HepG2 (cell line): ENCODE measurements around the gene SWSAP1. TPM values are rescaled to one million over a fixed set of nuclear protein-coding genes. Genes with fewer than 3 reads are reported as not detected.
A peak's percentile ranks its signal among the peaks of the same experiment; 100 is the strongest.

ENCODE experiments used
- AGO2 ChIP-seq: fragments of 200-400 bp; formaldehyde crosslinking; optimal IDR thresholded peaks from 2 replicates; pipeline ENCODE3; 2017; ENCODE audit warnings: mild to moderate bottlenecking, low read depth, low read length, moderate library complexity
- ATM ChIP-seq: fragments of 450-650 bp; IDR thresholded peaks from 2 replicates; pipeline ENCODE4 v1.7.1; 2017; ENCODE audit warnings: mild to moderate bottlenecking, borderline replicate concordance
- ATRX ChIP-seq: sonication (generic); formaldehyde crosslinking; IDR thresholded peaks from 2 replicates; pipeline ENCODE4 v1.4.0; 2020; ENCODE audit warnings: missing genetic modification reagents, borderline replicate concordance
- CBX2 ChIP-seq, 2 experiments: fragments of 200-600 bp in 1 of 2; sonication (generic); formaldehyde crosslinking in 1 of 2; IDR thresholded peaks; 2 replicates each; pipeline versions ENCODE4 v1.7.0 to v1.8.1; 2018 to 2022; ENCODE audit warnings: low read depth in 2 of 2, low read length in 1 of 2, mild to moderate bottlenecking in 1 of 2, missing genetic modification reagents in 1 of 2
- CHD2 ChIP-seq: IDR thresholded peaks from 2 replicates; pipeline ENCODE4 v1.6.1; 2011; ENCODE audit warnings: low read depth, low read length, improper control_type of control experiment
- CSRNP2 ChIP-seq: sonication (generic); formaldehyde crosslinking; conservative IDR thresholded peaks from 2 replicates; pipeline ENCODE4 v1.8.0; 2022; ENCODE audit warnings: low read depth, missing genetic modification reagents
- CTCF ChIP-seq: sonication (generic); formaldehyde crosslinking; IDR thresholded peaks from 2 replicates; pipeline ENCODE4 v1.5.0; 2020; ENCODE audit warnings: mild to moderate bottlenecking, missing genetic modification reagents, moderate library complexity
- GABPB1 ChIP-seq: IDR thresholded peaks from 2 replicates; pipeline ENCODE4 v1.6.1; 2016; ENCODE audit warnings: mild to moderate bottlenecking, missing genetic modification reagents, moderate library complexity, missing compliant biosample characterization
- HNRNPK ChIP-seq: fragments of 200-400 bp; formaldehyde crosslinking; IDR thresholded peaks from 2 replicates; pipeline ENCODE4 v1.6.1; 2018; ENCODE audit warnings: low read length, low read depth, moderate library complexity, mild to moderate bottlenecking; ENCODE audit not compliant: poor library complexity, severe bottlenecking
- JUND ChIP-seq: sonication (generic); formaldehyde crosslinking; IDR thresholded peaks from 2 replicates; pipeline ENCODE4 v1.8.0; 2022; ENCODE audit warnings: mild to moderate bottlenecking, missing genetic modification reagents
- MXD1 ChIP-seq: sonication (generic); formaldehyde crosslinking; IDR thresholded peaks from 2 replicates; pipeline ENCODE4 v1.4.0; 2020; ENCODE audit warnings: mild to moderate bottlenecking, missing genetic modification reagents
- POLR2A ChIP-seq, 2 experiments: IDR thresholded peaks; 2 replicates each; pipeline ENCODE4 v1.6.1; 2011; ENCODE audit warnings: low read depth in 2 of 2, low read length in 2 of 2, mild to moderate bottlenecking in 1 of 2, moderate library complexity in 1 of 2; ENCODE audit not compliant: insufficient read depth in 1 of 2
- SAP130 ChIP-seq: IDR thresholded peaks from 2 replicates; pipeline ENCODE4 v1.6.1; 2016; ENCODE audit warnings: low read depth
- TFDP2 ChIP-seq: sonication (generic); formaldehyde crosslinking; IDR thresholded peaks from 2 replicates; pipeline ENCODE4 v1.4.0; 2020; ENCODE audit warnings: missing genetic modification reagents
- THRA ChIP-seq: sonication (generic); formaldehyde crosslinking; IDR thresholded peaks from 2 replicates; pipeline ENCODE4 v1.4.0; 2020; ENCODE audit warnings: missing genetic modification reagents, borderline replicate concordance
- TP53 ChIP-seq: sonication (generic); formaldehyde crosslinking; conservative IDR thresholded peaks from 2 replicates; pipeline ENCODE4 v1.4.0; 2020; ENCODE audit warnings: missing genetic modification reagents
- ZFAT ChIP-seq: sonication (generic); formaldehyde crosslinking; conservative IDR thresholded peaks from 2 replicates; pipeline ENCODE4 v1.8.1; 2023; ENCODE audit warnings: missing genetic modification reagents, inconsistent platforms
- ZFP62 ChIP-seq: sonication (generic); formaldehyde crosslinking; IDR thresholded peaks from 2 replicates; pipeline ENCODE4 v1.4.0; 2020; ENCODE audit warnings: missing genetic modification reagents
- ZNF263 ChIP-seq: sonication (generic); formaldehyde crosslinking; IDR thresholded peaks from 2 replicates; pipeline ENCODE4 v1.4.0; 2020; ENCODE audit warnings: missing genetic modification reagents
- ZNF350 ChIP-seq: sonication (generic); formaldehyde crosslinking; IDR thresholded peaks from 2 replicates; pipeline ENCODE4 v1.4.0; 2020; ENCODE audit warnings: mild to moderate bottlenecking, low read depth, missing genetic modification reagents, borderline replicate concordance
- ZNF446 ChIP-seq: sonication (generic); formaldehyde crosslinking; IDR thresholded peaks from 2 replicates; pipeline ENCODE4 v1.5.0; 2020; ENCODE audit warnings: mild to moderate bottlenecking, missing genetic modification reagents
- ZNF652 ChIP-seq: IDR thresholded peaks from 2 replicates; pipeline ENCODE4 v1.6.1; 2016; ENCODE audit warnings: low read depth, borderline replicate concordance
- ZSCAN12 ChIP-seq: sonication (generic); formaldehyde crosslinking; IDR thresholded peaks from 2 replicates; pipeline ENCODE4 v1.9.0; 2021; ENCODE audit warnings: mild to moderate bottlenecking, missing genetic modification reagents
- ZSCAN29 ChIP-seq: sonication (generic); formaldehyde crosslinking; conservative IDR thresholded peaks from 2 replicates; pipeline ENCODE4 v1.4.0; 2020; ENCODE audit warnings: mild to moderate bottlenecking, missing genetic modification reagents
- polyA plus RNA-seq, 8 experiments: library from polyadenylated mRNA; depleted of rRNA in 3 of 8; stranded (reverse) in 7 of 8; unstranded in 1 of 8; fragments of >200 nt; fragmentation: Illumina TruSeq in 4 of 8; extraction: Trizol in 4 of 8; gene quantifications; 2 replicates each; pipeline versions ENCODE4 v1.2.1 to v1.2.3, GENCODE V29; 2011 to 2016; ENCODE audit warnings: low read depth in 4 of 8, missing spikeins in 1 of 8, mixed read lengths in 1 of 8; ENCODE audit not compliant: insufficient read depth in 1 of 8
- total RNA-seq, 5 experiments: library from RNA; depleted of rRNA; stranded (reverse); fragments of >200 nt; fragmentation: Illumina TruSeq; extraction: Trizol; gene quantifications; 2 replicates each; pipeline ENCODE4 v1.2.3, GENCODE V29; 2016; ENCODE audit warnings: low read depth in 1 of 5

Gene SWSAP1
- total and polyA plus RNA-seq, 2 of the 13 experiments (the other 11 are each of a cell fraction or from before 2014, with no cell fraction given), result 2.7 to 3.3 TPM

GRCh38 chr19:11355160-11356073 is 19.0 kb upstream of the SWSAP1 start, which contains the start of gene PLPPR2 (continued):
- no peak for TF ChIP-seq ZNF652
- TF ChIP-seq SAP130, result peak; percentile 25; the same call in 1 of the 2 replicates
- TF ChIP-seq CBX2 (IDR thresholded peaks at IDR 0.05; ENCODE audit: low read depth, low read length), result no peak
- no peak for TF ChIP-seq CBX2 (CRISPR knock-in tag; IDR thresholded peaks at IDR 0.05; ENCODE audit: low read depth)
- no peak for TF ChIP-seq ZSCAN12 (CRISPR knock-in tag)
- no peak for TF ChIP-seq THRA (CRISPR knock-in tag)
- peak; percentile 40 for TF ChIP-seq HNRNPK
- no peak for TF ChIP-seq CTCF (CRISPR knock-in tag)
- no peak for TF ChIP-seq JUND (CRISPR knock-in tag)
- no peak for TF ChIP-seq ZSCAN29 (CRISPR knock-in tag)
- TF ChIP-seq ATM, result peak; percentile 18; the same call in 1 of the 2 replicates
- TF ChIP-seq ZNF263 (CRISPR knock-in tag), result no peak
- no peak for TF ChIP-seq CHD2
- TF ChIP-seq POLR2A (IDR thresholded peaks at IDR 0.05; ENCODE audit: insufficient read depth in 1 of 2, low read depth in 2 of 2, low read length in 2 of 2), result peak in 1 of 2 experiments; percentile 44; a peak in 1 of 4 replicates
- TF ChIP-seq AGO2, result peak; percentile 58
- TF ChIP-seq ATRX (CRISPR knock-in tag), result no peak
- TF ChIP-seq ZNF350, result no peak
- TF ChIP-seq TP53 (CRISPR knock-in tag), result no peak
- no peak for TF ChIP-seq CSRNP2
- no peak for TF ChIP-seq ZNF446
- no peak for TF ChIP-seq TFDP2 (CRISPR knock-in tag)
- no peak for TF ChIP-seq ZFP62
- no peak for TF ChIP-seq MXD1
- peak; percentile 51; the same call in 1 of the 2 replicates for TF ChIP-seq GABPB1 (CRISPR knock-in tag)
- no peak for TF ChIP-seq ZFAT
